Measurements from ENCODE around the gene GASK1B. TPM values are rescaled to one million over a fixed set of nuclear protein-coding genes. Genes with fewer than 3 reads are reported as not detected.

GASK1B gene
- total RNA-seq, 2 donors from 2014 or later, result 15.5 to 22.3 TPM

DNA sequence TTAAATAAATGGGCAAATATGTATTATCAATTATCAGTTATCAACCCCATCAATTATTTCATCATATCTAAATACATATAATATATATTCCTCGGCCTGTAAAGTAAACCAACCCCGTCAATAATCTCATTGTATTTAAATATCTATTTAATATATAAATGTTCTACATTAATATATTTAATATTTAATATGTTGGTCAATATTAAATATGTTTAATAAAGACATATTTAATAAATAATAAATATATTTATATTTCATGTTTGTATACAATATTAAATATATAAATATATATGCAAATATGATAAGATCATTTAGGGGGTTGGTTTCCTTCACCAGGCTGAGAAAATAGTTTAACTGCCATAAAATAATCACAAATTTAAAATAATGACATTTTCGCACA is 31.1 kb upstream of the GASK1B start:
- ATAC-seq (no peak), DNase-seq (no peak)
- no peaks in the 10 kb centered on the region for H3K27me3 ChIP-seq
- no peaks in the 10 kb centered on the region for H3K9me3 ChIP-seq
- no peaks in the 10 kb centered on the region for H3K4me1 ChIP-seq
- H3K27ac ChIP-seq, result no peak overlapping the region
- intact Hi-C loops (cut with DNase I), result no loop called here
- H3K36me3 ChIP-seq (replicated peaks in 1 of 2; ENCODE audit: insufficient read depth in 1 of 2, low read depth in 2 of 2), result no peaks in the 10 kb centered on the region
- TF ChIP-seq, protein P1, sequence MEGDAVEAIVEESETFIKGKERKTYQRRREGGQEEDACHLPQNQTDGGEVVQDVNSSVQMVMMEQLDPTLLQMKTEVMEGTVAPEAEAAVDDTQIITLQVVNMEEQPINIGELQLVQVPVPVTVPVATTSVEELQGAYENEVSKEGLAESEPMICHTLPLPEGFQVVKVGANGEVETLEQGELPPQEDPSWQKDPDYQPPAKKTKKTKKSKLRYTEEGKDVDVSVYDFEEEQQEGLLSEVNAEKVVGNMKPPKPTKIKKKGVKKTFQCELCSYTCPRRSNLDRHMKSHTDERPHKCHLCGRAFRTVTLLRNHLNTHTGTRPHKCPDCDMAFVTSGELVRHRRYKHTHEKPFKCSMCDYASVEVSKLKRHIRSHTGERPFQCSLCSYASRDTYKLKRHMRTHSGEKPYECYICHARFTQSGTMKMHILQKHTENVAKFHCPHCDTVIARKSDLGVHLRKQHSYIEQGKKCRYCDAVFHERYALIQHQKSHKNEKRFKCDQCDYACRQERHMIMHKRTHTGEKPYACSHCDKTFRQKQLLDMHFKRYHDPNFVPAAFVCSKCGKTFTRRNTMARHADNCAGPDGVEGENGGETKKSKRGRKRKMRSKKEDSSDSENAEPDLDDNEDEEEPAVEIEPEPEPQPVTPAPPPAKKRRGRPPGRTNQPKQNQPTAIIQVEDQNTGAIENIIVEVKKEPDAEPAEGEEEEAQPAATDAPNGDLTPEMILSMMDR (IDR thresholded peaks at IDR 0.05), result no peak
- no peak for TF ChIP-seq POLR2A (IDR thresholded peaks at IDR 0.05)
- WGBS, 2 donors, result 96% methylated on average over 3 of the region's 3 CpGs
- H3K4me3 ChIP-seq, result no peak overlapping the region

DNA sequence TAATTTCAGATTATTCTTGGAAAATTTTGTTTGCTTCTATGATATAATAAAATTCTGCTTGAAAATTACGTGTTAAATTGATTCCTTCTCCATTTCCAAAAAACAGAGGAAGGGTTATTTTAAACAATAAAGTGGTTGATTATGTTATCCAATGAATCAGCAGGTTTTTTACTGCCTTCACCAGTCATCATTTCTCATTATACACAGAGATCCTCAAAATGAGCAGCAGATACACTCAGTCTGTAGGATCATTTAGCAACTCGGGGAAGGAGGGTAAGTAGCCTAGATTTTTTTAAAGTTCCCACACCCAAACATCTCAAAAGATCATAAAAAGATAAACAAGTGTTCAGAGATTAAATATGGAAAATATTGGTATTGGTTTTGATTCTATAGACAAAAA is 30.6 kb upstream of the GASK1B start:
- WGBS, 2 donors, result 75 to 80% methylated on average over 2 of the region's 2 CpGs

DNA sequence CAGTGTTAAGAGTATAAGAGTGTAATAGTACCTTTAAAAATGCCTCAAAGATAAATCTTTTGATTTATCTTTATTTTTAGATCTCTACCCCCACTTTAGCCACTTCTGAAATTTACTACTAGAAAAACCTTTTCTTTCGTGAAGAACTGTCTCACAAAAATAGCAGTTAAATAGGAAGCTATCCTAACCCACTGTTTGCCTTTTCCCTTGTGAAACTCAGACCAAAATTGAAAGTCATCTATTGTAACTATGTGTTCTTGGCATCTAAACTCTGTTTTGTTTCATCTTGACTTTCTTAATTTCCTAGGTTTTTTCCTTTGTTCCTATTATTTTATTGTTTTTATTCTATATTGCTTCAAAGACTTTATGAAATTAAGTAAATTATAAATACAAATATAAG is 29.7 kb upstream of the GASK1B start:
- ATAC-seq (no peak), DNase-seq (no peak)
- Histone ChIP-seq H3K36me3 (replicated peaks in 1 of 2; ENCODE audit: insufficient read depth in 1 of 2, low read depth in 2 of 2) (no peaks in the 10 kb centered on the region), H3K4me1 (no peaks in the 10 kb centered on the region), H3K27me3 (no peaks in the 10 kb centered on the region), H3K4me3 (no peak overlapping the region), H3K9me3 (no peaks in the 10 kb centered on the region), H3K27ac (no peak overlapping the region)
- WGBS, 2 donors, result 45 to 67% methylated on average over 1 of the region's 1 CpG
- intact Hi-C loops (cut with DNase I), result no loop called here
- no peak for TF ChIP-seq POLR2A (IDR thresholded peaks at IDR 0.05)
- TF ChIP-seq, protein P1 (IDR thresholded peaks at IDR 0.05), result no peak

More for the DNA sequence above, 30.6 kb upstream of the GASK1B start:
- no peaks in the 10 kb centered on the region for H3K27me3 ChIP-seq
- H3K9me3 ChIP-seq, result no peaks in the 10 kb centered on the region
- no peak overlapping the region for H3K27ac ChIP-seq
- no peaks in the 10 kb centered on the region for H3K4me1 ChIP-seq
- intact Hi-C loops (cut with DNase I), result no loop called here
- no peak overlapping the region for H3K4me3 ChIP-seq
- ATAC-seq (no peak), DNase-seq (no peak)
- TF ChIP-seq POLR2A (IDR thresholded peaks at IDR 0.05), result no peak
- TF ChIP-seq, protein P1 (IDR thresholded peaks at IDR 0.05), result no peak
- H3K36me3 ChIP-seq (replicated peaks in 1 of 2; ENCODE audit: insufficient read depth in 1 of 2, low read depth in 2 of 2), result no peaks in the 10 kb centered on the region

DNA sequence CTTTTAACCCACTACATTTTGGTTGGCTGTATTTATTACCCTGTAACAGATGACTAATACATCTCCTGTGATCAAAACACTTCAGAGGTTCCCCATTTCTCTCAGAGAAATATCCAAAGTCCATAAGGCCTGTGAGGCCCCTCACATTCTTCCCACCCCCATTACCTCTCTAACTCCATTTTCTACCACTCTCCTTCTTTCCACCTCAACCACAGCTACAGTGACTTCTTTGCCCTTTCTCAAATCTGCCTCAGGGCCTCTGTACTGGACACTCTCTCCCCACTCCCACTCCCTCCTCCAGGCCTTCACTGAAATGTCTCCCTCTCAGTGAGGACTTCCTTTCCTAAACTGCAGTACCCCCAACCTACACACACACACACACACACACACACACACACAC is 29.1 kb upstream of the GASK1B start:
- Histone ChIP-seq H3K36me3 (replicated peaks in 1 of 2; ENCODE audit: insufficient read depth in 1 of 2, low read depth in 2 of 2) (no peaks in the 10 kb centered on the region), H3K27ac (no peak overlapping the region), H3K27me3 (no peaks in the 10 kb centered on the region), H3K9me3 (no peaks in the 10 kb centered on the region), H3K4me3 (no peak overlapping the region), H3K4me1 (no peaks in the 10 kb centered on the region)
- no peak for DNase-seq
- intact Hi-C loops (cut with DNase I), result no loop called here
- no peak for TF ChIP-seq POLR2A (IDR thresholded peaks at IDR 0.05)
- TF ChIP-seq, protein P1 (IDR thresholded peaks at IDR 0.05), result no peak
- no peak for ATAC-seq

DNA sequence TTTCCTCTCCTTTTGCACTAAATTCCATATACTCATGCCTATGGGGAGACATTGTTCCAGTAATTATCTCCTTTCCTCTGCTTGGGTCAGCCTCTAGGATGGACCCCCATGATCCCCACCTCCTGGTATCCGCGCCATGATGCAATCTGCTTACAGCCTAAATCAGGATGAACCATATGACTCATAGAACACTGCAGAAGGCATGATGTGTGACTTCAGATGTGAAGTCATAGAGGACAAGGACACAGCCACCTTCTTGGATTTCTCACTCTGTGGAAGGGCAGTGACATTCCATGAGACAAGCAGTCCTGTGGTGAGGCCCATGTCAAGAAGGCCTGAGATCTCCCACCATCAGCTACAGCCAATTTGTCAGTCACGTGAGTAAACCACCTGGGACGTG is 28.5 kb upstream of the GASK1B start:
- Histone ChIP-seq H3K4me3 (no peak overlapping the region), H3K36me3 (replicated peaks in 1 of 2; ENCODE audit: insufficient read depth in 1 of 2, low read depth in 2 of 2) (no peaks in the 10 kb centered on the region), H3K27me3 (no peaks in the 10 kb centered on the region), H3K9me3 (no peaks in the 10 kb centered on the region), H3K27ac (no peak overlapping the region), H3K4me1 (no peaks in the 10 kb centered on the region)
- no peak for ATAC-seq
- intact Hi-C loops (cut with DNase I), result no loop called here
- no peak for DNase-seq
- 93 to 97% methylated on average over 4 of the region's 4 CpGs for WGBS, 2 donors
- TF ChIP-seq, protein P1 (IDR thresholded peaks at IDR 0.05), result no peak
- TF ChIP-seq POLR2A (IDR thresholded peaks at IDR 0.05), result no peak
